Measurements from ENCODE around the gene OXT. TPM values are rescaled to one million over a fixed set of nuclear protein-coding genes. Genes with fewer than 3 reads are reported as not detected.
A peak's percentile ranks its signal among the peaks of the same experiment; 100 is the strongest.

Gene OXT
- total and polyA plus RNA-seq, 2 of the 13 experiments (the other 11 are each of a cell fraction or from before 2014, with no cell fraction given): not detected

DNA sequence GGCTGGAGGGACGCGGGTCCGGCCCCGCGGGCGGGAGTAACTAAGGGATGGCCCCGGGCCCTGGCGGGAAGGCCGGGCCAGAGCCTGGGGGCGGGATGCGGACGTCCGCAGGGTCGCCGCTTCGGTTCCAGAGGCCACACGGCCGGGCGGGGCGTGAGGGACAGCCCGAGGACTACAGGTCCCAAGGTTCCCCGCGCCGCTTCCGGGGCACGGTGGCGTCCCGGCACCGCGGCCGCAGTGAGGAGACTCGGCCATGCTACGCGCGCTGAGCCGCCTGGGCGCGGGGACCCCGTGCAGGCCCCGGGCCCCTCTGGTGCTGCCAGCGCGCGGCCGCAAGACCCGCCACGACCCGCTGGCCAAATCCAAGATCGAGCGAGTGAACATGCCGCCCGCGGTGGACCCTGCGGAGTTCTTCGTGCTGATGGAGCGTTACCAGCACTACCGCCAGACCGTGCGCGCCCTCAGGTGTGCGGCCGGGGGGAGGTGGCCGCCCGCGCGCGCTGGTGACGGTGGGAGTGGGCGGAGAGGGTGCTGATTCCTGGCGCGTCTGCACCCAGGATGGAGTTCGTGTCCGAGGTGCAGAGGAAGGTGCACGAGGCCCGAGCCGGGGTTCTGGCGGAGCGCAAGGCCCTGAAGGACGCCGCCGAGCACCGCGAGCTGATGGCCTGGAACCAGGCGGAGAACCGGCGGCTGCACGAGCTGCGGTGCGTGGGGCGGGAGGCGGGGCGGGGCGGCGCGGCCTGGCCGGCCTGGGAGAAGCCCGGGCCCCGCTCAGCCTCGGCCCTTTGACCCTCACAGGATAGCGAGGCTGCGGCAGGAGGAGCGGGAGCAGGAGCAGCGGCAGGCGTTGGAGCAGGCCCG is 25.4 kb upstream of the OXT start, which contains the start of gene MRPS26 (continued):
- TF ChIP-seq ZNF280D (CRISPR knock-in tag; IDR thresholded peaks at IDR 0.05) (peak; percentile 91; the same call in 1 of the 2 replicates), ZFP90 (CRISPR knock-in tag; IDR thresholded peaks at IDR 0.05; ENCODE audit: borderline replicate concordance) (peak; percentile 13; the same call in 1 of the 2 replicates), JARID2 (CRISPR knock-in tag; IDR thresholded peaks at IDR 0.05; ENCODE audit: insufficient replicate concordance) (peak; percentile 66), MXD1 (CRISPR knock-in tag; IDR thresholded peaks at IDR 0.05) (peak; percentile 96), SALL2 (CRISPR knock-in tag; IDR thresholded peaks at IDR 0.05) (peak; percentile 97), ZNF350 (CRISPR knock-in tag; IDR thresholded peaks at IDR 0.05; ENCODE audit: borderline replicate concordance, low read depth) (peak; percentile 57; the same call in 1 of the 2 replicates), GTF2F1 (IDR thresholded peaks at IDR 0.05; ENCODE audit: low read length) (no peak), FOXM1 (CRISPR knock-in tag; IDR thresholded peaks at IDR 0.05) (peak; percentile 75), ETV5 (CRISPR knock-in tag; IDR thresholded peaks at IDR 0.05; ENCODE audit: borderline replicate concordance) (peak; percentile 93), RFX1 (IDR thresholded peaks at IDR 0.05) (no peak), HNF4G (IDR thresholded peaks at IDR 0.05; ENCODE audit: borderline replicate concordance, low read depth, low read length) (peak; percentile 43), HNF4G (CRISPR knock-in tag; IDR thresholded peaks at IDR 0.05; ENCODE audit: borderline replicate concordance, low read depth) (peak; percentile 89), POGZ (CRISPR knock-in tag; IDR thresholded peaks at IDR 0.05) (peak; percentile 56), SP1 (IDR thresholded peaks at IDR 0.05) (no peak), SP1 (CRISPR knock-in tag; IDR thresholded peaks at IDR 0.05) (peak; percentile 52; the same call in 1 of the 2 replicates), NFE2 (CRISPR knock-in tag; IDR thresholded peaks at IDR 0.05) (no peak), ZNF644 (CRISPR knock-in tag; IDR thresholded peaks at IDR 0.05; ENCODE audit: low read depth) (no peak), ZNF432 (CRISPR knock-in tag; IDR thresholded peaks at IDR 0.05; ENCODE audit: borderline replicate concordance) (no peak; the same call in 1 of the 2 replicates), PCBP1 (IDR thresholded peaks at IDR 0.05; ENCODE audit: borderline replicate concordance, low read depth, low read length) (peak; percentile 93), DMAP1 (CRISPR knock-in tag; IDR thresholded peaks at IDR 0.05) (peak; percentile 99)
- TF ChIP-seq, protein P1, sequence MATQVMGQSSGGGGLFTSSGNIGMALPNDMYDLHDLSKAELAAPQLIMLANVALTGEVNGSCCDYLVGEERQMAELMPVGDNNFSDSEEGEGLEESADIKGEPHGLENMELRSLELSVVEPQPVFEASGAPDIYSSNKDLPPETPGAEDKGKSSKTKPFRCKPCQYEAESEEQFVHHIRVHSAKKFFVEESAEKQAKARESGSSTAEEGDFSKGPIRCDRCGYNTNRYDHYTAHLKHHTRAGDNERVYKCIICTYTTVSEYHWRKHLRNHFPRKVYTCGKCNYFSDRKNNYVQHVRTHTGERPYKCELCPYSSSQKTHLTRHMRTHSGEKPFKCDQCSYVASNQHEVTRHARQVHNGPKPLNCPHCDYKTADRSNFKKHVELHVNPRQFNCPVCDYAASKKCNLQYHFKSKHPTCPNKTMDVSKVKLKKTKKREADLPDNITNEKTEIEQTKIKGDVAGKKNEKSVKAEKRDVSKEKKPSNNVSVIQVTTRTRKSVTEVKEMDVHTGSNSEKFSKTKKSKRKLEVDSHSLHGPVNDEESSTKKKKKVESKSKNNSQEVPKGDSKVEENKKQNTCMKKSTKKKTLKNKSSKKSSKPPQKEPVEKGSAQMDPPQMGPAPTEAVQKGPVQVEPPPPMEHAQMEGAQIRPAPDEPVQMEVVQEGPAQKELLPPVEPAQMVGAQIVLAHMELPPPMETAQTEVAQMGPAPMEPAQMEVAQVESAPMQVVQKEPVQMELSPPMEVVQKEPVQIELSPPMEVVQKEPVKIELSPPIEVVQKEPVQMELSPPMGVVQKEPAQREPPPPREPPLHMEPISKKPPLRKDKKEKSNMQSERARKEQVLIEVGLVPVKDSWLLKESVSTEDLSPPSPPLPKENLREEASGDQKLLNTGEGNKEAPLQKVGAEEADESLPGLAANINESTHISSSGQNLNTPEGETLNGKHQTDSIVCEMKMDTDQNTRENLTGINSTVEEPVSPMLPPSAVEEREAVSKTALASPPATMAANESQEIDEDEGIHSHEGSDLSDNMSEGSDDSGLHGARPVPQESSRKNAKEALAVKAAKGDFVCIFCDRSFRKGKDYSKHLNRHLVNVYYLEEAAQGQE (IDR thresholded peaks at IDR 0.05; ENCODE audit: borderline replicate concordance in 1 of 2, low read depth in 1 of 2, low read length in 2 of 2): peak in 1 of 2 experiments; percentile 75; a peak in 2 of 4 replicates
- TF ChIP-seq, protein P2, sequence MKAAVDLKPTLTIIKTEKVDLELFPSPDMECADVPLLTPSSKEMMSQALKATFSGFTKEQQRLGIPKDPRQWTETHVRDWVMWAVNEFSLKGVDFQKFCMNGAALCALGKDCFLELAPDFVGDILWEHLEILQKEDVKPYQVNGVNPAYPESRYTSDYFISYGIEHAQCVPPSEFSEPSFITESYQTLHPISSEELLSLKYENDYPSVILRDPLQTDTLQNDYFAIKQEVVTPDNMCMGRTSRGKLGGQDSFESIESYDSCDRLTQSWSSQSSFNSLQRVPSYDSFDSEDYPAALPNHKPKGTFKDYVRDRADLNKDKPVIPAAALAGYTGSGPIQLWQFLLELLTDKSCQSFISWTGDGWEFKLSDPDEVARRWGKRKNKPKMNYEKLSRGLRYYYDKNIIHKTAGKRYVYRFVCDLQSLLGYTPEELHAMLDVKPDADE (CRISPR knock-in tag; IDR thresholded peaks at IDR 0.05): no peak; the same call in 1 of the 2 replicates
